Liver (tissue), 9 donors: ENCODE results near the gene INSYN2B. TPM values are rescaled to one million over a fixed set of nuclear protein-coding genes. Genes with fewer than 3 reads are reported as not detected.

Experiments used
- DNase-seq: peaks from one replicate; pipeline ENCODE4 v3.0.0-alpha.2; 2017; ENCODE audit warnings: low spot score
- H3K27ac ChIP-seq, 2 donors: one replicate each; pipeline ENCODE4 v1.7.0; 2013; ENCODE audit warnings: inconsistent platforms in 2 of 2, low read length in 2 of 2, control low read depth in 1 of 2, low read depth in 1 of 2, mild to moderate bottlenecking in 1 of 2
- H3K27me3 ChIP-seq, 4 donors: one replicate each; pipeline versions ENCODE4 v1.6.1 to v1.7.0; 2013; ENCODE audit warnings: low read length in 3 of 4, inconsistent platforms in 1 of 4, mild to moderate bottlenecking in 1 of 4, moderate library complexity in 1 of 4; ENCODE audit not compliant: control insufficient read depth in 4 of 4, insufficient read depth in 4 of 4
- H3K36me3 ChIP-seq, 4 donors: one replicate each; pipeline versions ENCODE4 v1.6.1 to v1.7.0; 2013; ENCODE audit warnings: low read length in 3 of 4, mild to moderate bottlenecking in 3 of 4, low read depth in 1 of 4, moderate library complexity in 1 of 4; ENCODE audit not compliant: control insufficient read depth in 4 of 4, insufficient read depth in 3 of 4
- H3K4me1 ChIP-seq, 4 donors: one replicate each; pipeline versions ENCODE4 v1.6.1 to v1.7.0; 2013; ENCODE audit warnings: low read length in 3 of 4, mild to moderate bottlenecking in 3 of 4, moderate library complexity in 1 of 4; ENCODE audit not compliant: control insufficient read depth in 4 of 4, insufficient read depth in 4 of 4
- H3K4me3 ChIP-seq, 3 donors: one replicate each; pipeline versions ENCODE4 v1.6.1 to v1.7.0; 2013; ENCODE audit warnings: low read length in 3 of 3, control low read depth in 1 of 3, low read depth in 1 of 3, mild to moderate bottlenecking in 1 of 3
- H3K9ac ChIP-seq, 2 donors: one replicate each; pipeline ENCODE4 v1.7.0; 2013; ENCODE audit warnings: low read length in 2 of 2, mild to moderate bottlenecking in 2 of 2, moderate library complexity in 2 of 2, control low read depth in 1 of 2, low read depth in 1 of 2
- H3K9me3 ChIP-seq, 4 donors: one replicate each; pipeline versions ENCODE4 v1.6.1 to v1.7.0; 2013; ENCODE audit warnings: low read length in 3 of 4; ENCODE audit not compliant: control insufficient read depth in 4 of 4
- FOXA1 ChIP-seq: IDR thresholded peaks from 2 replicates; pipeline ENCODE4 v1.6.1; 2016; ENCODE audit warnings: antibody characterized with exemption
- FOXA2 ChIP-seq: IDR thresholded peaks from 2 replicates; pipeline ENCODE4 v1.6.1; 2016; ENCODE audit warnings: antibody characterized with exemption
- GABPA ChIP-seq, 2 donors: IDR thresholded peaks in 1 of 2; conservative IDR thresholded peaks in 1 of 2; 2 replicates each; pipeline ENCODE4 v1.6.1; 2016; ENCODE audit warnings: antibody characterized with exemption in 2 of 2, mild to moderate bottlenecking in 1 of 2, moderate library complexity in 1 of 2
- HNF4A ChIP-seq, 2 donors: conservative IDR thresholded peaks; 2 replicates each; pipeline ENCODE4 v1.6.1; 2016; ENCODE audit warnings: antibody characterized with exemption in 2 of 2, mild to moderate bottlenecking in 2 of 2
- HNF4G ChIP-seq: IDR thresholded peaks from 2 replicates; pipeline ENCODE4 v1.6.1; 2016; ENCODE audit warnings: antibody characterized with exemption
- JUND ChIP-seq, 2 donors: IDR thresholded peaks; 2 replicates each; pipeline ENCODE4 v1.6.1; 2016; ENCODE audit warnings: antibody characterized with exemption in 2 of 2
- NR2F2 ChIP-seq: IDR thresholded peaks from 2 replicates; pipeline ENCODE4 v1.6.1; 2016; ENCODE audit warnings: antibody characterized with exemption
- RXRA ChIP-seq, 2 donors: IDR thresholded peaks; 2 replicates each; pipeline ENCODE4 v1.6.1; 2017 to 2018; ENCODE audit warnings: antibody characterized with exemption in 2 of 2, mild to moderate bottlenecking in 1 of 2
- SP1 ChIP-seq: IDR thresholded peaks from 2 replicates; pipeline ENCODE4 v1.6.1; 2018; ENCODE audit warnings: antibody characterized with exemption, mild to moderate bottlenecking
- TAF1 ChIP-seq: conservative IDR thresholded peaks from 2 replicates; pipeline ENCODE4 v1.6.1; 2016; ENCODE audit warnings: antibody characterized with exemption, mild to moderate bottlenecking
- ZBTB33 ChIP-seq: IDR thresholded peaks from 2 replicates; pipeline ENCODE4 v1.6.1; 2016; ENCODE audit warnings: antibody characterized with exemption
- WGBS: extraction: QIAGEN DNeasy Blood & Tissue Kit; methylation state at CpG from one replicate; pipeline ENCODE4 v1.1.7; 2013; 5-methylcytosine and 5-hydroxymethylcytosine counted together
- polyA plus RNA-seq, 2 donors: library from polyadenylated mRNA; stranded (reverse) in 1 of 2; unstranded in 1 of 2; fragments of 200-250 nt in 1 of 2; fragments of >200 nt in 1 of 2; fragmentation: Nextera tagmentation in 1 of 2; extraction: Ambion mirVana in 1 of 2; gene quantifications; one replicate each; pipeline versions ENCODE4 v1.2.1 to v1.2.3, GENCODE V29; 2013 to 2015
- total RNA-seq, 2 donors: library from RNA; depleted of rRNA; stranded (reverse); fragments of >200 nt; gene quantifications; one replicate each; pipeline ENCODE4 v1.2.3, GENCODE V29; 2014
- TF ChIP-seq, protein P1 (sequence below): fragments of 150-350 bp; IDR thresholded peaks from 2 replicates; pipeline ENCODE4 v1.5.1; 2017; ENCODE audit warnings: improper control_type of control experiment, low read depth, low read length; ENCODE audit not compliant: missing input control
- TF ChIP-seq, protein P2 (sequence below): IDR thresholded peaks from 2 replicates; pipeline ENCODE4 v1.6.1; 2016; ENCODE audit warnings: antibody characterized with exemption
- TF ChIP-seq, protein P3 (sequence below): IDR thresholded peaks from 2 replicates; pipeline ENCODE4 v1.6.1; 2016; ENCODE audit warnings: antibody characterized with exemption, mild to moderate bottlenecking
- TF ChIP-seq, protein P4 (sequence below): IDR thresholded peaks from 2 replicates; pipeline ENCODE4 v1.6.1; 2016; ENCODE audit warnings: antibody characterized with exemption
- donor health status: healthy.
- donor health status: healthy.
- donor health status: healthy.
- donor health status: healthy.
- donor health status: healthy.

The INSYN2B gene
- total and polyA plus RNA-seq, 4 donors, result 0.08 to 0.33 (median 0.13) TPM; not detected in 1

GRCh38 chr5:169832845-169833244, 147.4 kb downstream of the INSYN2B start:
- no peak for DNase-seq
- Histone ChIP-seq H3K27ac (no peak overlapping the region), H3K4me3 (no peak overlapping the region), H3K36me3 (no peaks in the 10 kb centered on the region), H3K9me3 (no peaks in the 10 kb centered on the region), H3K27me3 (peaks cover 0 to 2% (median 0%) of the 10 kb centered on the region in 4 donors), H3K9ac (no peak overlapping the region), H3K4me1 (no peaks in the 10 kb centered on the region)
- TF ChIP-seq GABPA (IDR thresholded peaks at IDR 0.05 in 1 of 2, conservative IDR thresholded peaks at IDR 0.05 in 1 of 2), result no peak
- no peak for TF ChIP-seq RXRA (IDR thresholded peaks at IDR 0.05)
- no peak for TF ChIP-seq FOXA1
- TF ChIP-seq, protein P1, sequence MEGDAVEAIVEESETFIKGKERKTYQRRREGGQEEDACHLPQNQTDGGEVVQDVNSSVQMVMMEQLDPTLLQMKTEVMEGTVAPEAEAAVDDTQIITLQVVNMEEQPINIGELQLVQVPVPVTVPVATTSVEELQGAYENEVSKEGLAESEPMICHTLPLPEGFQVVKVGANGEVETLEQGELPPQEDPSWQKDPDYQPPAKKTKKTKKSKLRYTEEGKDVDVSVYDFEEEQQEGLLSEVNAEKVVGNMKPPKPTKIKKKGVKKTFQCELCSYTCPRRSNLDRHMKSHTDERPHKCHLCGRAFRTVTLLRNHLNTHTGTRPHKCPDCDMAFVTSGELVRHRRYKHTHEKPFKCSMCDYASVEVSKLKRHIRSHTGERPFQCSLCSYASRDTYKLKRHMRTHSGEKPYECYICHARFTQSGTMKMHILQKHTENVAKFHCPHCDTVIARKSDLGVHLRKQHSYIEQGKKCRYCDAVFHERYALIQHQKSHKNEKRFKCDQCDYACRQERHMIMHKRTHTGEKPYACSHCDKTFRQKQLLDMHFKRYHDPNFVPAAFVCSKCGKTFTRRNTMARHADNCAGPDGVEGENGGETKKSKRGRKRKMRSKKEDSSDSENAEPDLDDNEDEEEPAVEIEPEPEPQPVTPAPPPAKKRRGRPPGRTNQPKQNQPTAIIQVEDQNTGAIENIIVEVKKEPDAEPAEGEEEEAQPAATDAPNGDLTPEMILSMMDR, result no peak
- TF ChIP-seq, protein P2, sequence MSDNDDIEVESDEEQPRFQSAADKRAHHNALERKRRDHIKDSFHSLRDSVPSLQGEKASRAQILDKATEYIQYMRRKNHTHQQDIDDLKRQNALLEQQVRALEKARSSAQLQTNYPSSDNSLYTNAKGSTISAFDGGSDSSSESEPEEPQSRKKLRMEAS, result no peak
- TF ChIP-seq, protein P3, sequence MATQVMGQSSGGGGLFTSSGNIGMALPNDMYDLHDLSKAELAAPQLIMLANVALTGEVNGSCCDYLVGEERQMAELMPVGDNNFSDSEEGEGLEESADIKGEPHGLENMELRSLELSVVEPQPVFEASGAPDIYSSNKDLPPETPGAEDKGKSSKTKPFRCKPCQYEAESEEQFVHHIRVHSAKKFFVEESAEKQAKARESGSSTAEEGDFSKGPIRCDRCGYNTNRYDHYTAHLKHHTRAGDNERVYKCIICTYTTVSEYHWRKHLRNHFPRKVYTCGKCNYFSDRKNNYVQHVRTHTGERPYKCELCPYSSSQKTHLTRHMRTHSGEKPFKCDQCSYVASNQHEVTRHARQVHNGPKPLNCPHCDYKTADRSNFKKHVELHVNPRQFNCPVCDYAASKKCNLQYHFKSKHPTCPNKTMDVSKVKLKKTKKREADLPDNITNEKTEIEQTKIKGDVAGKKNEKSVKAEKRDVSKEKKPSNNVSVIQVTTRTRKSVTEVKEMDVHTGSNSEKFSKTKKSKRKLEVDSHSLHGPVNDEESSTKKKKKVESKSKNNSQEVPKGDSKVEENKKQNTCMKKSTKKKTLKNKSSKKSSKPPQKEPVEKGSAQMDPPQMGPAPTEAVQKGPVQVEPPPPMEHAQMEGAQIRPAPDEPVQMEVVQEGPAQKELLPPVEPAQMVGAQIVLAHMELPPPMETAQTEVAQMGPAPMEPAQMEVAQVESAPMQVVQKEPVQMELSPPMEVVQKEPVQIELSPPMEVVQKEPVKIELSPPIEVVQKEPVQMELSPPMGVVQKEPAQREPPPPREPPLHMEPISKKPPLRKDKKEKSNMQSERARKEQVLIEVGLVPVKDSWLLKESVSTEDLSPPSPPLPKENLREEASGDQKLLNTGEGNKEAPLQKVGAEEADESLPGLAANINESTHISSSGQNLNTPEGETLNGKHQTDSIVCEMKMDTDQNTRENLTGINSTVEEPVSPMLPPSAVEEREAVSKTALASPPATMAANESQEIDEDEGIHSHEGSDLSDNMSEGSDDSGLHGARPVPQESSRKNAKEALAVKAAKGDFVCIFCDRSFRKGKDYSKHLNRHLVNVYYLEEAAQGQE, result no peak
- no peak for TF ChIP-seq TAF1
- TF ChIP-seq ZBTB33, result no peak
- no peak for TF ChIP-seq HNF4G
- TF ChIP-seq, protein P4, sequence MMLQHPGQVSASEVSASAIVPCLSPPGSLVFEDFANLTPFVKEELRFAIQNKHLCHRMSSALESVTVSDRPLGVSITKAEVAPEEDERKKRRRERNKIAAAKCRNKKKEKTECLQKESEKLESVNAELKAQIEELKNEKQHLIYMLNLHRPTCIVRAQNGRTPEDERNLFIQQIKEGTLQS, result no peak

GRCh38 chr5:169832304-169832703, 148.0 kb downstream of the INSYN2B start:
- Histone ChIP-seq H3K9ac (no peak overlapping the region), H3K4me3 (no peak overlapping the region), H3K9me3 (no peaks in the 10 kb centered on the region), H3K4me1 (no peaks in the 10 kb centered on the region), H3K27me3 (peaks cover 0 to 2% (median 0%) of the 10 kb centered on the region in 4 donors), H3K36me3 (no peaks in the 10 kb centered on the region), H3K27ac (no peak overlapping the region)
- TF ChIP-seq TAF1, result no peak
- TF ChIP-seq HNF4G, result no peak
- TF ChIP-seq NR2F2, result no peak
- TF ChIP-seq JUND (IDR thresholded peaks at IDR 0.05), result no peak
- no peak for TF ChIP-seq HNF4A (conservative IDR thresholded peaks at IDR 0.05)
- TF ChIP-seq, protein P1, result no peak
- TF ChIP-seq SP1, result no peak
- TF ChIP-seq FOXA2, result no peak
- TF ChIP-seq FOXA1, result no peak
- 90% methylated on average over 3 of the region's 3 CpGs for WGBS
- DNase-seq, result no peak
